Activated naive CD8-positive, alpha-beta T cell treated with anti-CD3 and anti-CD28 coated beads, Interleukin-2, amount 50 U/mL, for 16 hours (primary cell): Measurements from ENCODE around the gene FBXO15.

Source experiments
- DNase-seq: peaks from one replicate; pipeline ENCODE4 v3.0.0-alpha.2; 2020; ENCODE audit warnings: low read depth, low spot score

Gene FBXO15

DNA sequence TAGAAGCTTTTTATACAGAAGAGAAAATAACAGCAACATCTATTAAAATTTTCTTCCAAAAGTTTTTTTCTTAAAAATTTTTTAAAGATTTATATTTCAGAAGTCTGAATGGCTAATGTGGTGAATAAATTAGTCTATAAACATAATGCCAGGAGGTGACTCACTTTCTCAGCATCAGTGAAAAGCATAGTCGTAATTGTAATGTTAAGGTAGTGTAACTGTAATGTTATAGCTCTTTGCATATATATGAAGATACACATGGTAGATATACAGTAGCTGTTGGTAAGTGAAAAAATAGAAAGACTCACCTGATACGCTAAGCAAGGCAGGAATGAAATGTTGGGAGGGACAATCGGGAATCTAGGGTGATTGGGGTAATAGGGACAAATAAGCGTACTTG is 6.2 kb upstream of the FBXO15 start:
- DNase-seq = no peak

DNA sequence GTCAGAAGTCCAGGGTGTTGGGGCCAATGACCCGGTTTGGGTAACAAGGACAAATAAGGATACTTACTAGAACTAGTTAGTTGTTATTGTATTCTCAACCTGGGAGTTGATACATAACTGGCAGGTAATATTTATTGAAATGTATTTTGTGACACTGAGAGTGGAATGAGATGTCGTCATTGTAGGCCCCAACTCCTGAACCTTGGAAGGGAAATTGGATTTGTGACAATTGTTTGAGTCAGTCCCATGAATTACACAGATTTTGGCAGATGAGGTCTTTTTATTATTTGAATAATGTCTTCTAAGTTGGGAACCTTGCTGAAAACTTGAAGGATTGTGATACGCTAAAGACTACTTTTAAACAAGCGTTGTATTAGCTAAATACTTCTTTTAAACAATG is 5.7 kb upstream of the FBXO15 start:
- no peak for DNase-seq

DNA sequence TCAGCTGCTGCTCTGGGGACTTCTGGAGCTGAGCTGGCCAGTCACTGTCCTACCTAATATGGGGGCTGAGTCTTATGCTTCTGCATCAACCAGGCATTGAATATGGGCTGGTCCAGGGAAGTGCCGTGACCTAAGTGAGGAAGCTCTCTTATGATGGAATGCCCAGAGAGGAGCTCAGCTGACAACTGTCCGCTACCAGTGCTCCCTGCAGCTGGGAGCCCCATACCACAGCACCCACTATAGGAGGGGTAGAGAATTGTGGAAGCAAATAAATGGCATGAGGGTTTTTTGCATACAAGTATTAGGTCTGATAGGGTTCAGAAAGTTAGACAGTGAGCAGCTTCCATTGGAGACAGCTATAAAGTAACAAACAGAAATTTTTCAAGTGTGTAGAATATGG is 5.2 kb upstream of the FBXO15 start:
- DNase-seq = no peak

DNA sequence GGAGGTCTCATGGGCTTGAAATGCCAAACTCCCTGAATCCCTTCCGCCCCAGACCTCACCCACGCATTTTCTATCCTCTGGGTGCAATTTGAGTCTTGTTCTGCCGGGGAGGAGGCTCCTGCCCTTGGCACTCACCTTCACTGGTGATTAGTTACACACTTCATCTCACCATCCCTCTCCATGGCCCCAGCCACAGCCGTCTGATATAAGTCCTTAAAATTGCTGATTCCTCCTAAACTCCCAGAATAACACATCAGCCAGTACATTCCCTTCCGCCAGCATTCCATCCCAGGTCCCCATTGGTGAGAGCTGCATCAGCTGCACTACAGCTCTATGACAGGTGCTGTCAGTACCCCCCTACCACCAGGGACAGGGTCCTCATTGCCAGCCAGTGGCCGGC is 4.6 kb upstream of the FBXO15 start:
- DNase-seq = no peak

DNA sequence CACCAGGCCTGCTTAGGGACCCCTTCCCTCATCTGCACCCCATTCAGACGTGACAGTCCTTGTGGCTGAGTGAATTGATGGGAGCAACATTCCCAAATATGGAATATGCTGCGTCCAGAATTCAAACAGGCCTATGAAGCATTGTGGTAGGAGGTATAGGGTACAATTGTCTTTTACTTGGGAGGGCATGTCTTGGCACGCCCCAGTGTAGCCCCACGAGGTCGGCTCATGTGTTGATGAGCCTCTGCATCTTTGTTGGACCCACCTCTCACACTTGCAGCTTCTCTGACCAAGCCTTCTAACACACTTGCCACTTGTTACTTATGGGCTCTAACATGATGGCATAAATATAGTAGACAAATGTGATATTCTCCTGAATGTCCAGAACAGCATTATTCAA is 2.2 kb upstream of the FBXO15 start:
- DNase-seq = no peak

DNA sequence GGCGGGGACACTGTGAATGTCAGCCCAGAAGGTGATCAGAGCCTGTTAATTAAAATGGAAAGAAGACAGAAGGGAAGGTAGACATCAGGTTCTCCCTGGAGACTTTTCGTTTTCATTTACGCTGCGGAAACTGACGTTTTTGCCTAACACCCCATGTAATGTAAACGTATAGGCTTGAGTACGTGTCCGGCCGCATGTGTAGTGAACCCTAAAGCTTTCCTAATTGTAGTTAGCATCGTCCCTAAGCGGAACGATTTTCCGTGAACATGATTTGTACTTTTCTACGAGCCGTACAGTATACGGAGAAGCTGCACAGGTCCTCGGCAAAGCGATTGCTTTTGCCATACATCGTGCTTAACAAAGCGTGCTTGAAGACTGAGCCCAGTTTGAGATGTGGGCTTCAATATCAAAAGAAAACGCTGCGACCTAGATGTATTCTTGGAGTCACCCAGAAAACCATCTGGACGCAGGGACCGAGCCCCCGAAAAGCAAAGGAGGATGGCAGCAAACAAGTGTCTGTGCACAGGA is 973 bp upstream of the FBXO15 start:
- DNase-seq = no peak

DNA sequence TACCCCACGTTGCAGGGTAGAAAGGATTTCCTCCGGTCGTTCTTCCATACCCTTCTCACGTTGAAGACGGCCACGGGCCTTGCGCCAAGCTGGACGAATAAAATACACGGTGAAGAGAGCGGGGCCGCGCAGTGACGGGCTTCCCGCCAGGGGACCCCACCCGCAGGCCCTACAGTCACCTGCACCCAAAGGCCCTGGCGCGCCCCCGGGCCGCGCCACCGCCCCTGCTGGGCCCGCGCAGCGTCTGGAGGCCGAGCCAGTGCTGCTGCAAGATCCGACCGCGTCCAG is 199 bp downstream of the FBXO15 start:
- no peak for DNase-seq

DNA sequence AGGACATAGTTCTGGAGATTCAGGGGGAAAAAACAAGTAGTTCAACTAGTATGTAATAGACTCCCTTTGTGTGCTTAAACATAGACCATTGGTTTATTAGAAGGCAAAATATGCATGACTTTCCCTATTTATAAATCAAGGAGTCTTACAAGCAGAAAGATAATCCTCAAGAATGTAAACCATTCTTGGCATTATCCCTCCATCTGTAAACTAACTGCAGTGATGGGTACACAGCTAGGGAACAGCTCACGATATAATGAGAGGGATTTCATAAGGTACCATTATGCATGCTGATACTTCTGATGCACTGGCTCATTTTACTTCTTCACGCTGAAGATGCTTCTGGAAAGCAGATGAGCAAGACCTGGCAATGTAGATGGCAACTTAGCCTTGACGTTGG is 878 bp downstream of the FBXO15 start:
- no peak for DNase-seq

DNA sequence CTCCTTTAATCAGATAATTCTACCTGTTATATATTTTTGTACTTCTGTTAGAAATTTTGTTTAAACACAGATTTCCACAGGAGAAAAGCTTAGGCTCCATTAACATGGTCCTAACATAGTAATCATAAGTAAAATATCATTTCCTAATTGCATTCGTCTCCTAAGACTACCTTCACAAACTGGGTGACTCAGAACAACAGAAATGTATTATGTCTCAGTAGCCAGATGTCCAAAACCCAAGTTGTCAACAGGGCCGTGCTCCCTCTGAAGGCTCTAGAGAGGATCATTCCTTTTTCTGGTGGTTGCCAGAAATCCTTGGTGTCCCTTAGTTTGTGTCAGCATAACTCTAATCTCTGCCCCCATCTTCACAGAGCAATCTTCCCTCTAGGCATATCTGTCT is 5.4 kb downstream of the FBXO15 start:
- DNase-seq = no peak

DNA sequence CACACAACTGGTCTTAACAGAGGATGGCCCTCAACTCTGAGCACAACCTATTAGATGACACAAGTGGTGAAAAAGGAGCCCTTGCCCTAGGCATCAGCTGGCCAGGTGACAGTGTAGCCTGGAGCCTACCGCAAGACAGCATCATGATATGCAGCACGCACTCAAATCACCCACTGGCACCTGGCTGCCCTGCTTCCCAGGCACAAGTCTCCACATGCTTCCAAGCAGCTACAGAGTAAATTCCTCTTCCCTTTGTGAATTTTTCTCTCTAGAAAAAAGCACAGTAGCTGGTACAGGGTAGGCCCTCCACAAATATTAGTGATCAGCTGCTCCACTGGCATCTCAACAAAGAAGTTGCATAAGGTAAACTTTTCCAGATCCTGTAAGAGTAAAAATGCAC is 6.0 kb downstream of the FBXO15 start:
- no peak for DNase-seq

DNA sequence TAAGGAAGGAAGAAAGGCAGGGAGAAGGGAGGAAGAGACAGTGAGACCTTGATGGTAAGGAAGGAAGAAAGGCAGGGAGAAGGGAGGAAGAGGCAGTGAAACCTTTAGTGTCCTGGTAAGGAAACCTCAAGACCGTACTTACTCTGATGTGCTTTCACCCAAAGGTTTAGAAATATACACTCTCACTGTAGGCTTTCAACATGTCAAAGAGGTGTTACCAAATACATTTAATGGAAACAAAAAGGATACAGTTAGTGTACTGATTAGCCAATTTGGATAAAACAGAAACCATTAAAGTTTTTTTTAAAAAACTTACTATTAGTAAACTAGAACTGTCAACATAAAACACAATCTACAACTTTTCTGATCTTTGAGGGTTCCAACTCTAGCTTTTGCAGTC is 7.1 kb downstream of the FBXO15 start:
- no peak for DNase-seq

DNA sequence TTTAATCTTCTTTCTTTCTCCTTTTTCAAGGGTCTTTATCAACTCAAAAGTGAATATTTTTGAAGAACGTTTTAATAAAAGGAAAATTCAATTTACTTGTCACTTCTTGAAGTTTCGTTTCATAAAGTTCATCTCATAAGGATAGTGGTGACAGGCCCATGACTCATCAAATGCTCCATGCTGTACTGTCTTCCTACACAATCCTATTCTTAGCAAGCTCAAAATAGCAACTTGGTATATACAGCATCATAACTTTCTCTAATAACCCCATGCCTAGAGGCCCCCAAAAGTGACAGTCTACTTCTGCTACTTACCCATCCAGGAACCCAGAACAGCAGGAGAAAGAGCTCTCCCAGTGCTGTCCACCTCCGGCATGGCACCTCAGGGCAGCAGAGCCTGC is 7.7 kb downstream of the FBXO15 start:
- DNase-seq = no peak

DNA sequence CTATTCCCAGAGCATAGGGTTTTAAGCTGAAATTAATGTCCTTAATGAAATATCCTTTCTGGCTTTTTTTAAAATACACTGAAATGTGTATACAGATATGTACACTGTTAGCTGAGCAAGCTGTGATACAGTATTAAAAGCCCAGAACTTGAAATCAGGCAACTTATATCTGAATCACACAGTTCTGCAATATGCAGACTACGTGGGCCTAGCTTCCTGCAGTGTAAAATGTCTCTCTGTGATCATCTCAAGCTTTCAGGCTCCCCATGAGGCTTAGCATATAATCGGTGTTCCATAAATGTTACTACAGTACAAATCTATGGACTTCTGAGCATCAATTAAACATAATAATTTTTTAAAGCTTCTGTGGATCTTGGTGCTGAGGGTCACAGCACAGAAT is 8.2 kb downstream of the FBXO15 start:
- DNase-seq = no peak

DNA sequence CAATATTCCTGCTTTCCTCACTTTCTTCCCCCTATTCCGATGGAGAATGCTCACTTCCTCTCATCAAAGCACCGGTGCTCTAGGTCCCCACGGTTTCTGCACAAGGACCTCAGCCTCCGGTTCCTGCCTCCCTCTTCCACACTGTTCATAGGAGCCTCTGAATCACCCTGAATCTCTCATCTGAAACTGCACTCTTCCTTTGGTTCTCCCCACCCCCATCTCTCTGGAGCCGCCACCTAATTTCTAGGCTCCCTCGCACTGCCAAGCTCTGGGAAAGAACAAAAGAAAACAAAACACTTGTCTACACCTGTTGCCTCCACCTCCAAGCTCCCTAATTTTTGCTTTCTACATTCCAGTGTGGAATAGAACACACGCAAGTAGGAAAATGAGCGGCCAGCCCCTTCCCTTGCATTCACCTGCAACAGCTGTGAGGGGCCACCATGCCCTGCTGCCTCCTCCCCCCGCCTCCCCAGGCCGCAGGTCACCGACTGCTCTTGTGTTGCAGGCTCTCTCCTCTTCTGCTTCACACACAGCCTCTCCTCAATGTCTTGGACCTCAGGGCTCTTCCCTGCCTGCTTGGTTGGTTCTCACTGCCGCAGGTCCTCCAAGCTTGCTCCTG is 9.6 kb downstream of the FBXO15 start:
- no peak for DNase-seq

DNA sequence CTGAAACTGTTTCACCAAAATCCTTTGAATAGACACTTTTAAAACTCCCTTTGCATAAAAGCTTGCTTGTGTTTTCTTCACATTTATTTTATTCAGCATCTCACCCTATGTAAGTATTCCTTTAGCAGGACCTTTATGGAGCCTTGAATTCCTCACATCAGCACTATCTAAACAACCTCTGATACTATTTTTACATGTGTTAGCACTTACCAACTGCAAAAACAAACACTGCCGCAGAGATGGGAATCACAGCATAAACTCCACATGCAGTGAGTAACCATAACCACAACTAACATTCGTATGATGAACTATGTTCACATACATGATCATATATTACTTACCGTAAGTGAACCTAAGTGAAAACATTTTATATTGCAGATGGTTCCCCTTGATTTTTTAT is 15.4 kb downstream of the FBXO15 start:
- DNase-seq = no peak

DNA sequence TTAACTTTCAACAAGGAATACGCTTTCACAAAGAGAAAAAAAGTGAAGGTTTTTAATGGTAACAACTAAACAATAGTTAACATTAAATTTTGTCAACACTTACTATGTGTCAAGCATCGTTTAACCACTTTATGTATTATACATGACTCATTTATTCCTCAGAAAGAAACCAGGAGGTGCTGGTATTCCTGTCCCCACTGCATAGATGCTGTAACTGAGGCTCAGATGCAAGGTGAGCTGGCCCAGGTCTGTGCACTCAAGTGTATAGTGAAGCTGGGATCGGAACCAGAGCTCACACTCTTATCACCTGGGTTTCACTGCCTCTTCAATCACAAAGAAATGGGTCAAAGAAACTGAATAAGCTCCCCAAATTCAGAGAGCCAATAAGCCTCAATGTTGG is 16.5 kb downstream of the FBXO15 start:
- DNase-seq = no peak

DNA sequence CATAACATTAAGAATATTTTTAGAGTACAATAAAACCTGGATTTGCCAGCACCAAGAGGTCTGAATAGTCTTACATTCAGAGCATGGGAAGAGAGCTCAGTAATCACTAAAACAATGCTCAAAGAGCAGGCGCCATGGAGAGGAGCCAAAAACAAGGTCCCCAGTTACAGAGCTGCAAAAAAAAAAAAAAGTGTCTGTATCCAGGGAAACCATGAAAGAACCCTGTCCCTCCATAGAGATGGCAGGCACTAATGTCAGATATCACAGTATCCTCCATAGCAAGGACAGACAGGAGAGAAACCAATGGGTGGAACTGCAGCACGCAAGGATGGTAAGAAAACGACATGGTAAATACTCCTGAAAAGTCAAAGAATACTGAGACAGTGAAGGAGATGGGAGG is 19.5 kb downstream of the FBXO15 start:
- DNase-seq = no peak

DNA sequence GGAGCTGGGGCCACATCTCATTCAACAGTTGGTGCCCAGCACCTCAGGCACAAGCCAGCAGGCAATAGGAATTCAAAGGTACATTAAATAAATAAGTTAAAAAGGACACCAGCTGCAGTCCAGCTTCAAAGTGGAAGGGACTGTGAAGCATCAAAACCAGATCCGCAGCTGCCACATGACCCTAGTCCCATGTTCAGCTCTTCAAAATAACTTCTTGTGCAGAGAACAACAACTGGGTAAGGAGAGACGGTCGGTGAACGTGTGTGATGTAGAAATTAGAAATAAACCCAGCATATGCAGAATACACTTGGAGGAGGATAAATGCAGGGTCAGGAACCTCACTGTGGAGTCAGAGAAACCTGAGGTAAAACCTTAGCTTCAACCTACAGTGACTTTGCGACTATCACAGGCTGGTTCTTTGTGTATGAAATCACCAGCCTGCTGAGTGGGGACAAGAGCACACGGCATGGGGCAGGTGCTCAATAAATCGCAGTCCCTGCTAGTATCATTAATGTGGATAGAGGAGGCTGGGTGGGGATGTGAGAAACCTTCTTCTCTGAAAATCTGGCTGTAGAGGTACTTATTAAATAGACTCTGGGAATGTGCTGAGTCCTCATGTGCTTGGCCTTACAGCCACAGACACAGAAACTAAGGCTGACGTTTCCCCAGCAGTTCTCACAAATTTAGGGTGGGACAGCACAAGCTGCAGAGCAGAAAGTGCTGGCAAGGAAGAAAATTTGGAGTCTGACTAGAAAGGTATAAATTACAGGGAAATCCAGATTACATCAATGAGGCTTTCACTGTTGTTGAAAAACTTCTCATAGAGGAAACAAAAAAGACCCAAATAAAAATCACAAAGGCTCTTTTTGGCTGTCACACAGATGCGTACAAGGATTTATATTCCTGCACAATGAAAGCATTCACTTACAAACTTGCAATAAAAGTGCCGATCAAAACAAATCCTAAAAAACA is 20.7 kb downstream of the FBXO15 start:
- DNase-seq = no peak

DNA sequence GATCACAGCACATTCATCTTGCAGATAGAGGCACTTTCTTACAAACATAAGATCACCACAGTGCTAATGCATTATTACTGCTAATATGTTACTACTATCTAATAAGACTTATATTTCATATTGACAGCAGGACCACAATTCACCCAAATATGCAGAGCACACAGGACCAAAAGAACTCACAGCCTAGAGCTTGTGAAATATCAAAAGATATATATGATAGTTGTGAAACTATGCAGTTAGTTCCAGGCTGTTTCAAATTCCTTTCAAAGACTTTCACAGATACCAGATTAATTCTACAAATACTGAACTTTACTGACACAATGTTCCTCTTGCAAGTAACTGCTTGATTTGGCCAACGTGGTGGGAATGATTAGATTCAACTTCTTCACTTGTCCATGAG is 23.0 kb downstream of the FBXO15 start:
- no peak for DNase-seq

DNA sequence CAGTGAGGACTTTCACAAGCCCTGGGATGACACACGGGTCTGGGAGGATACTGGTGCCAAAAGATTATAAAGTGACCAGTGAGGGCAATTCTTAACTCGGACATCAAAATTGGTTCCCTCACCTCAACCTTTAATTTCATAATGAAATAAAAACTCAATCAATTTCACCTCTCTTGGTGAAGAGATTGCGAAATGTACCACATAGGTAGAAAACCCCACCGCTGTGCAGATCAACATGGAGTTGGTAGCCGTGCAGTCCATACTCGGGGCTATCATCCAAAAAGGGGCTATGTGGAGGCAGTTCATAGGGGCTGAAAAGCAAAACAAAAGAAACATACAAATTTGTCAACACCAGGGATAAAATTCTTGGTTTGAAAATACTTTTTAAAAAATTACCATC is 24.4 kb downstream of the FBXO15 start:
- DNase-seq = no peak

DNA sequence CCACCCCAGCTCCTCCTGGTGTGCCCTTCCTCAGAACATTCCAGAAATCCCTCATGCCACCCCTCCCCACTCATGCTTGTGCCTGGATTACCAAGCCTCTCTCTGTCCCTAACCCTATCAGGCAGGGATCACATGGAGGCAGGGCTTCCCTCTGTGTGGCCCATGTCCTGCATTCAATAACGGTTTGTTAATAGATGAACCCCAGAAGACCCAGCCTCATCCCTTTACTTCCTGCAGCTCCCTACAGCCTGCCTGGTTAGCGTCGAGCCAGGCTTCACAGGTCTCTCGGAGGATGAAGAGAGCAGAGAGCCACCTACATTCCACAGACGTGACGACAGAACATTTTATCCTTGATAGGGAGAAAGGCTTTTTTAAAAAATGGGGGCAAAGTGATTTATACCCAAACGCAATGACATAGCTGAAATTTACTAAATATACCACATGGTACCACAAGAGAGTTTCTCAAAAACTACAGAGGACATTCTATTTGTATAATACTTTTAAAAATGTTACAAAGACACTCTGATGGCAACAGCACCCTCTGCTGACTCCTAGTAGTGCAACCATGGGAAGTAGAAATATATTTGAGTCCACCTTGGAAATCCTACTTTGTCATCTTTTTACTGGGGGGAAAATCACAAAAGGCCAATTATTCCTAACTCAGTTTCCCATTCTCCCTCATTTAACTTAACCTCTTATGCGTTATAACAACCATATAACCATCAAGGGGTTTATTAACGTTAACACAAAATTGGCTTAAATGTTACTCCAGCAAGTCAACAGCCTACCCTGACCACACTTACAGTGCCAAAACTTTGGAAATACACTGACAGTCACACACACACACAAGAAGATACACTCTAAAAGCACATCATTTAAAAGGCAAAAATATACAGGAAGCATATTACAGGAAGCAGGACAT is 30.7 kb downstream of the FBXO15 start:
- DNase-seq = no peak

DNA sequence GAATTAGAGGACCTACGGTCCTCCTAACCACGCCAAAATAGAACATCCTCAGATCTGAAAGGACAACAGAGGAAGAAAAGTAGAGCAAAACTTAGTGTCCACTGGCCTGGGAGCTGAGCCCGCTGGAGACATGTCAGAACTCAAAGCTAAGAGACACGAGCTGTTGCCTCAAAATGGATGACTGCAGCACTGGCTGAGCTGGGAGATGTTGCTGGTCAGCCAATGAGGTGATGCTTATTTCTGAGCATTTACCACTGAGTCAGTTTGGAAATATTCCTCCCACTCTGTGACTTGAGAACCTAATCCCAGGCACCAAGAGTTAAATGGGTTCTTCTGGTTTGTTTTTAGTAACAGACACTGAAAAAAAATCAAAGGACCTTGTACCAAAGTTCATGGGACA is 32.6 kb downstream of the FBXO15 start:
- DNase-seq = no peak
